Omental fat pad (tissue), 4 donors: ENCODE results near the gene KIAA0513. TPM values are rescaled to one million over a fixed set of nuclear protein-coding genes. Genes with fewer than 3 reads are reported as not detected.

Experiments
- ATAC-seq: fragments of 150-250 bp; one replicate; pipeline ENCODE4 v1.9.1; 2016; ENCODE audit warnings: mild to moderate bottlenecking, moderate library complexity; ENCODE audit not compliant: low FRiP score
- DNase-seq: peaks from one replicate; pipeline ENCODE4 v3.0.0-alpha.2; 2019; ENCODE audit warnings: low spot score
- total RNA-seq, 4 donors: library from RNA; depleted of rRNA; stranded (reverse); fragments of >200 nt; gene quantifications; one replicate each; pipeline ENCODE4 v1.1.0, GENCODE V29; 2016
- TF ChIP-seq, protein P1 (sequence below), 3 donors: fragments of 450-650 bp; IDR thresholded peaks; one replicate each; pipeline ENCODE4 v1.5.1; 2016 to 2017; ENCODE audit warnings: antibody characterized with exemption in 3 of 3, mild to moderate bottlenecking in 3 of 3, moderate library complexity in 2 of 3

KIAA0513 gene
- total RNA-seq, 4 donors from 2014 or later: 9.1 to 13.2 (median 11.2) TPM

DNA sequence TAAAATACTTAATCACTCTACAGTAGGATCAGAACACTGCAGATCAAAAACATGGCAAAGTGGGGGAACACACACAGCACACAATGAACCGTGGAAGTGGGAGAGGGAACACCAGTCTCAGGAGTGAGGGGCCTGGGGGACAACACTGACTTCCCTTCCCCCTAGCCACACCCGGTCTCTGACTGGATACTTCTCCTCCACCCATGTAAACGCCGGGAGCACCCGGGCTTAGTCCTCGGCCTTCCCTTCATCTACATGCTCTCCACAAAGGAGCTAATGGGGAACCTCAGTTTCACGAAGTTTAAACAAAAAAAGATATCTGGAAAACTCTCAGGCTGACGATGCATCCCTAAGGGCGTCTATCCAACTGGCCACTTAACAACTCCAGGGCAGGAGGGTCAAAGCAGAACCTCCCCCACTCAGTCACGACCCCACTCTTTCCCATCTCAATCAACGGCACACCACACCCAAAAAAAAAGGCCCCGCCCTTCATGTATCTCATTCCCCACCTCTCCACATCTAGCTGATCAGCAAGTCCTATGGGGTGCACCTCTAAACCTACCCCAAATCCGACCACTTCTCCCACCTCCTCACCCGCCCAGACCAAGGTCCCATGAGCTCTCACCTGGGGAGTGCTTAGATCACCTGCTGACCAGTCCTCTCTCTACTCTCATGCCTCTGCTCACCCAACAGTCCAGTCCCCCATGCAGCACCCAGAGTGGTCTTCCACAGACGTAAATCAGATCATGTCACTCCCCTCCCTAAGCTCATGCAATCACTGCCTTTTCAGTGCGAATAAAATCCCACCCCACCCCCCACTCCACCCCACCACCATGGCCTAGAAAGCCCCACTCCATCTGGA lies 23.6 kb upstream of the KIAA0513 start:
- TF ChIP-seq, protein P1, sequence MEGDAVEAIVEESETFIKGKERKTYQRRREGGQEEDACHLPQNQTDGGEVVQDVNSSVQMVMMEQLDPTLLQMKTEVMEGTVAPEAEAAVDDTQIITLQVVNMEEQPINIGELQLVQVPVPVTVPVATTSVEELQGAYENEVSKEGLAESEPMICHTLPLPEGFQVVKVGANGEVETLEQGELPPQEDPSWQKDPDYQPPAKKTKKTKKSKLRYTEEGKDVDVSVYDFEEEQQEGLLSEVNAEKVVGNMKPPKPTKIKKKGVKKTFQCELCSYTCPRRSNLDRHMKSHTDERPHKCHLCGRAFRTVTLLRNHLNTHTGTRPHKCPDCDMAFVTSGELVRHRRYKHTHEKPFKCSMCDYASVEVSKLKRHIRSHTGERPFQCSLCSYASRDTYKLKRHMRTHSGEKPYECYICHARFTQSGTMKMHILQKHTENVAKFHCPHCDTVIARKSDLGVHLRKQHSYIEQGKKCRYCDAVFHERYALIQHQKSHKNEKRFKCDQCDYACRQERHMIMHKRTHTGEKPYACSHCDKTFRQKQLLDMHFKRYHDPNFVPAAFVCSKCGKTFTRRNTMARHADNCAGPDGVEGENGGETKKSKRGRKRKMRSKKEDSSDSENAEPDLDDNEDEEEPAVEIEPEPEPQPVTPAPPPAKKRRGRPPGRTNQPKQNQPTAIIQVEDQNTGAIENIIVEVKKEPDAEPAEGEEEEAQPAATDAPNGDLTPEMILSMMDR (IDR thresholded peaks at IDR 0.05): no peak
- DNase-seq (no peak), ATAC-seq (no peak)

DNA sequence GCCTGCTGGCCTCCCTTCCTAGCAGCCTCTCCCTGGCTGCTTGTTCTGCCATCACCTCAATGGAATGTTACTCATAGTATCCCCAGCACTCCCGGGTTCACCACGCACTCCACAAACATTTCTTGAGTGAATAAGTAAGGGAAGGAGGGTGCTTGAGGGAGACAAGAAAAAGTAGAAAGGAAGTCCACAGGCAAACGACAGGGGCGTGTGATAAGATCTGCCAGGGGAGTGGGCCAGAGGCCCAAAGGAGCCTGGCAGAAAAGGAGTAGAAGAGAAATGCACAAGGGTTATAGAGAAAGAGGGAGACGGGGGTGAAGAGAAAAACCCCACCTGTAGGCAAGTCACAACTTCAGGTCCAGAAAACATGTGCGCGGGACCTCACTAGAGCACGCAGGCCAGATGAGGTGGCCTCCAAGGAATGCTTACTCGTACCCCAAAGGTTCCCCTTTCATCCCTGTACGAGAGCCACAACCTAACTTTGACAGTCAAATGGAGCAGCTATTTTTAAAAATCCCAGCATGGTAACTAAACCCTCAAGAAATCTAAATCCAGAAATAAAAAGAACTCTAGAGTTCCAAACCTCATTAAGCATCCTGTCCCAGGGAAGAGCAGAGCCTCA lies 22.9 kb upstream of the KIAA0513 start:
- ATAC-seq (peak; percentile 60), DNase-seq (no peak)
- TF ChIP-seq, protein P1 (IDR thresholded peaks at IDR 0.05): no peak

DNA sequence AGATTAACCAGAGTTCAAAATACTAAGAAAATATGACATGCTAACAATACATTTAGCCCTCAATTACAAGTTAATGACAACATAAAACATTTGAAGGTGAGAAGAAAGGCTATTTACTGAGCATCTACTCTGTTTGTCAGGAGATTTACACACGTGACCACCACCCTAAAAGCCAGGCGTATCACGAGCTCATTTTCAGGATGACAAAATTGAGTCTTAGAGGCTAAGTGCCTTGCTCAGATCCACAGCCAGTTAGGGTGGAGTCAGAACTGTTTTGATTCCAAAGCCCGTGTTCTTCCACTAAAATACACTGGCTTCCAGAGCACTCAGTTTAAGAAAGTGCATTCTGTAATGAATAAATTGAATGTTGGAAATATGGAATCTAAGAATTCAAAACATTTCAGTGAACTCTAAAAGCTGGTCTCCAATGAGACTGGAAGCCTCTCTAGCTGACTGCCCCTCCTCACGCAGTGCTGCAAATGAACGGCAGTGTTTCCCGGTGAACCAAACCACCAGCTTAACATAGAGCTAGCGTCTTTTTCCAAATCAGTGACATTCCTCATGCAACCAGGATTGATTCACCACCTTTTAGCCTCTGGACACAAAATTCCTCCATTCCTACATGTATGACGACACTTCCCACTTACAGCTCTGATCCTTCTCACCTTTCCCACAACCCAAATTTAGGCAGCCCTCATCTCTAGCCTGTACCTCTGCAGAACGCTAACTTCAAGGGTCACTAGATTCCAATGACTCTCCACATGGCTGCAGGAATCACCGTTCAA lies 22.1 kb upstream of the KIAA0513 start:
- TF ChIP-seq, protein P1 (IDR thresholded peaks at IDR 0.05): no peak
- ATAC-seq (peak; percentile 49), DNase-seq (no peak)

DNA sequence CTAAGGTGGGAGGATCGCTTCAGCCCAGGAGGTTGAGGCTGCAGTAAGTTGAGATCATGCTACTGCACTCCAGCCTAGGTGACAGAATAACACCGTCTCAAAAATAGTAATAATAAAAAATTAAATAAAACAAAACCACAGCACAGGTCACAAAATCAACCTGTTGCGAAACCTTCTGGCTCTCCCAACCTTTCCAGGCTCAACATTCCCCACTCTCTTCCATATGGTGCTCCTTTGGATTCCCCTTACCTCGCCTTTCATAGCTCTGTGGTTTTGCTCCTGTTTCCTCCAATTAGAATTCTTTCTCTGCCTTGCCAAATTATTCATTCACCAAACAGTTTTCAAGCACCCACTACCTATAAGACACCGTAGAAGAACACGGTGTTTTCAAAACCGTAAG lies 21.0 kb upstream of the KIAA0513 start:
- ATAC-seq (no peak), DNase-seq (no peak)
- TF ChIP-seq, protein P1 (IDR thresholded peaks at IDR 0.05): no peak

DNA sequence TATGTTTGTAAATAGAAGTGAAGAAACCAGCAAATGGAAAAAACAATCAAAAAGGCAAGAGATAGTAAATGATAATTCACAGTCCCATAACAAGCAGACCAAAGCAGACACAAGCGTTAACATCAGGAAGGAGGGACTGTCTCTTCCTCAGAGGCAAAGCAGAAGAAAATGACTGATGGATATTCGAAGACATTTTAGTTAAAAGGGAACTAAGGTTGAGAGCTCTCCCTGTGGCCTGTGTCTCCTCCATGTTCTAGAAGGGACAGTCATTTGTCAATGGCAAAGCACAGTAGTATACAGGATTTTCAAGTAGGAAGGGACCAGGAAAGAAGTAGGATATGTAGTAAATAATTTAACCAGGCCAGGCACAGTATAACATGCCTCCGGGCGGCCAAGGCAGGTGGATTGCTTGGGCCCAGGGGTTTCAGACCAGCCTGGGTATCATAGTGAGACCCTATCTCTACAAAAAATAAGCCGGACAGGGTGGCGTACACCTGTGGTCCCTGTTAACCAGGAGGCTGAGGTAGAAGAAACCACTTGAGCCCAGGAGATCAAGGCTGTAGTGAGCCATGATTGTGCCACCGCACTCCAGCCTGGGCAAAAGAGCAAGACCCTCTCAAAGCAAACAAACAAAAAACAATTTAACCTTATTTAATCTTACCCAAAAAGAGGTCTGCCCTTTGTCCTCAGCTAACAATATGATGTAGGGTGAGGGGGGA lies 19.9 kb upstream of the KIAA0513 start:
- DNase-seq (no peak), ATAC-seq (no peak)
- TF ChIP-seq, protein P1 (IDR thresholded peaks at IDR 0.05): no peak

DNA sequence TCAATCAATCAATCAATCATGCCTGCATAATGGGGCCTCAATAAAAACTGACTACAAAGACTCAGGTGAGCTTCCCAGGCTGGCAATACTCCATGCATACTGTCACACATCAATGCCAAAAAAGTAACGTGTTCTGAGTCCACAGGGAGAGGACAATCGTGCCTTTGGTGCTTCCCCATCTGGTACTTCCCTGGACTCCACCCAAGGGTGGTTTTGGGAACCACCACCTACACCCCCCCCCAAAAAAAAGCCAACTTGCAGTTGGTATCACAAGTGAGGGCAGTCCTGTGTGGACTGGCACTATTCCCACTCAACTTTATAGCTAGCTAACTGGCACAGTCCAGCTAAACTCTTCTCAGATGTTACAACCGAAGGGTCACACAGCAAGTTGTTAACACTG lies 19.3 kb upstream of the KIAA0513 start:
- ATAC-seq (no peak), DNase-seq (no peak)
- TF ChIP-seq, protein P1 (IDR thresholded peaks at IDR 0.05): no peak
